LNCaP clone FGC (cell line): ENCODE data around the gene GFI1.

ENCODE experiments used
- DNase-seq: peaks from one replicate; pipeline ENCODE4 v3.0.0-alpha.2; 2011; ENCODE audit warnings: low read depth
- H3K4me3 ChIP-seq: 2 replicates; pipeline ENCODE4 v1.5.1; 2011; ENCODE audit warnings: mild to moderate bottlenecking, low read depth, low read length, control low read depth
- CTCF ChIP-seq: IDR thresholded peaks from 2 replicates; pipeline ENCODE4 v1.5.1; 2012; ENCODE audit warnings: mild to moderate bottlenecking; ENCODE audit not compliant: control insufficient read depth, insufficient read depth; ENCODE audit errors: extremely low read depth

Gene GFI1

DNA sequence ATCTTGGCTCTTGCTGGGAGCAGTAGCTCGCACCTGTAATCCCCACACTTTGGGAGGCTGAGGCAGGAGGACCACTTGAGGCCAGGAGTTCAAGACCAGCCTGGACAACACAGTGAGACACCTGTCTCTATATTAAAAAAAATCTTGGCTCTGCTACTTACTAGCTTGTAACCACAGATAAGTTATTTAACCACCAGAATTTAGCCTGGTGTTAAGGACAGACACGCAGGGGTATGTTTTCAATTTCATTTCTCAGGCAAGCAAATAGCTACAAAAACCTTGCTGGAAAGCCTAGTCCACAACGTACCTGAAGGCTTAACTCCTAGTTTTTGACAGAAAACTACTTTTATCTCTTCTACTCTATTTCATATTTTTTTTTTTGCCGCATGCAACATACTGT, 24.8 kb upstream of the GFI1 start:
- no peak overlapping the region for H3K4me3 ChIP-seq
- TF ChIP-seq CTCF: no peak
- DNase-seq: no peak

GRCh38 chr1:92509619-92510018, 22.9 kb upstream of the GFI1 start:
- DNase-seq: no peak
- H3K4me3 ChIP-seq: no peak overlapping the region
- TF ChIP-seq CTCF: no peak

DNA sequence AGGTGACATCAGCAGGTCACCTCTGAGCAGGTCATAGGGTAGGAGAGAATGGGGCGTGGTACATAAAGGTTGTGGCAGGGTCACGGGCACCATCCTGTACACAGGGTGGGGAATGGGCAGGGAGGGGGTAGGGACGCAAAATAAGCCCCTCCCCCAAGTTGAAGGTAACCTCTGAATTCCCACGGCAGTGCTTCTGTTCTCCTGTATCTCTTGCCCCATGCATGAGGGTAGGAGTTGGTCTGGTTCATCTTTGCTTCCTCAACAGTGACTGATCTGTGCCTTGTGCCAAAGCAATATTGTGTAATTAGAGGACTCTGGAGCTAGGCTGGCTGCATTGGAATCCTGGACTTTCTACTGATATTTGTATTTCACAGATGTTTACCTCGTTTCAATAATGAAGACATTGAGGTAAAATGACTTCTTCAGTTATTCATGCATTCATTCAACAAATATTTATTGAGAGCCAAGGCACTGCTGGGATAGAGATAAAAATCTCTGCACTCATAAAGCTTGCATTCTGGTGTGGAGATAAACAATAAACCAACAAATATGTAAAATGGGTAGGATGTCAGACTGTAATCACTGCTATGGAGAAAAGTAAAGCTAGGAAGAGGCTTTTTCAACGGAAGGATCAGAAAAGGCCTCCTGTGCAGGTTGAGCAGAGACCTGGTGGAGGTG, 18.4 kb upstream of the GFI1 start:
- H3K4me3 ChIP-seq: no peak overlapping the region
- TF ChIP-seq CTCF: no peak
- peak; percentile 46 for DNase-seq

DNA sequence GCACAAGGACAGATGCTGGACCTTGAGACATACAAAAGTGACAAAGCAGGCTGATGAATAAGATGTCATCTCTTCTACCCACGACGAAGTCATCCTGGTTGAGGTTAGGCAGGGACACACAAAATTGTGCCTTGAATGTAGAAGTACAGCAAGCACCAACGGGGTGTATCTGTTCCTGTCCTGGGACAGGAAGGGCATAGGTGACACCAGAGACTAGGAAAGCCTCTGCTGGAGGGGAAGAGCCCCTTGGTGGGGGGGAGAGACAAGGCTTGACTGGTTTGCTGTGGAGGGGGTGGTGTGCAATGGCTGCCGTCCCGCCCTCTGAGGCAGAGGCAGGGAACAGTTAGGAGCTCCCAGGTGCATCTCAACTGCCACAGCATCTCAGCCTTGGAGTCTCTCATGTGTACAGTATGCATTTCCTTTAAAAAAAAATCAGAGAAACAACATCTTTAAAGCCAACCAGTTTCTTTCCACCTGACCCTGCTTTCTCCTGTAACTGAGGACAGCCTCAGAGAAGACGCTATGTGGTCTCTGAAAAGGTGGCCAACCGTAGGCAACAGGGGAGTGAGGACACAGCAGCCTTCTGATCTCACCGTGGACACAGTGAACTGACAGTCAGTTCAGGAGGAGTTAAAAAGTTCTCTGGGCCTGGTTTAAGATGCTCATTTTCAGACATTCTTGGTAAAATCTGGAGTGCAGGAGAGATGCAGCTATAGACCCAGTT, 17.7 kb upstream of the GFI1 start:
- no peak for TF ChIP-seq CTCF
- no peak for DNase-seq
- no peak overlapping the region for H3K4me3 ChIP-seq

DNA sequence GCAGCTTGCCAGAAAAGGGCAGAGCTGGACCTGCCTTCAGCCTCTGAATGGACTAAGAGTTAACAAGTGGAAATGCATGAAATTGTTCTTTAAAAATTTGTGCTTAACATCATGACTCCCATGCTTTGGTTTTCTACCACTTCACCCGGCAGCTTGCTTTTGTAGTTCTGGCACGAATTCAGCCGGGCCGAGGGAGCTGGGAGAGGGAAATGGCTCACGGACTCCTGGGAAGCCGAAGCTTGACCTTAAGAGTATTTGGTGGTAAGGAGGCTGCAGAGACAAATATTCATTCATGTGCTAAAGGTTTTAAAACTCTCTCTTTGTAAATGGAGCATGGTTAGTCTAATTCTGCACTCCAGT, 17.2 kb upstream of the GFI1 start:
- no peak for TF ChIP-seq CTCF
- no peak for DNase-seq
- H3K4me3 ChIP-seq: no peak overlapping the region

DNA sequence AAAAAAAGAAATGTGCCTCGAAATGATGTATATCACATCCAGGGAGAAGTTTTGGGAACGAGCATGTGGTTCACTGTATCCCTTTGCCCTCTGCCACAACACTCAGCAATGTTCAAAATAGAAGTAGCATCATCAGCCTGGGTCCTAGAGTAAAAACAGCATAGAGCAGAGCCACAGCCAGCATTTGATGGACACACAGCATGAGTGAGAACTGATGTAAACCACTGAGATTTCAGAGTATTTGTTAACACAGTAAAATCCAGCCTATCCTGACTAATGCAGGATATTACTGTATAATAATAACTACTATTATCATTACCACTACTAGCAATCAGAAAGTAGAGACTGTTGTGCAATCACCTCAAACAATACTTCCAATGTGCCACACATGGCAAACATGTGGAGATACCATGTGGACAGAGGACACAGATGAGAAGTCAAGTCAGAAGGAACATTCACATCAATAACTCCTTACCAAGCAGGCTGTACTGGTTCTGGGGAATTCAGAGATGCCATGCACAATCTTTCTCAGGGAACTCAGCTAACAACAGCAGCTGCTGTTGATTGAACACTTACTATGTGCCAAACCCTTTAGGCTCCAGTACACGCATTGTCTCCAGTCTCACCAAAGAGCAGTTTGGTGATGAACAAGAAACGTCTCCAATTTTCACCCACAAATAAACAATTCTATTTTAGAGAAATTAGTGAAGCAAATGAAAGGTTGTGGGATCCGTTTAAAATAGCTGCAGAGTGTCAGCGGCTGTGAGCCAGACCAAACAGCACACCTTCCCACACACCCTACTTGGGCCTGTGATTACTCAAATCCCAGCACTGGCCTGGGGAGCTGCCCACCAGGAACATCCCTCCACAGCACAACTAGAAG, 16.6 kb upstream of the GFI1 start:
- no peak for DNase-seq
- TF ChIP-seq CTCF: no peak
- H3K4me3 ChIP-seq: no peak overlapping the region
